Stimulated activated CD8-positive, alpha-beta memory T cell treated with anti-CD3 and anti-CD28 coated beads, Interleukin-2, amount 100 ng/mL, for 1 hour (primary cell): ENCODE data around the gene AFDN.

Source experiments
- DNase-seq, 2 donors: peaks; one replicate each; pipeline ENCODE4 v3.0.0-alpha.2; 2020; ENCODE audit warnings: low read depth in 2 of 2

Gene AFDN

DNA sequence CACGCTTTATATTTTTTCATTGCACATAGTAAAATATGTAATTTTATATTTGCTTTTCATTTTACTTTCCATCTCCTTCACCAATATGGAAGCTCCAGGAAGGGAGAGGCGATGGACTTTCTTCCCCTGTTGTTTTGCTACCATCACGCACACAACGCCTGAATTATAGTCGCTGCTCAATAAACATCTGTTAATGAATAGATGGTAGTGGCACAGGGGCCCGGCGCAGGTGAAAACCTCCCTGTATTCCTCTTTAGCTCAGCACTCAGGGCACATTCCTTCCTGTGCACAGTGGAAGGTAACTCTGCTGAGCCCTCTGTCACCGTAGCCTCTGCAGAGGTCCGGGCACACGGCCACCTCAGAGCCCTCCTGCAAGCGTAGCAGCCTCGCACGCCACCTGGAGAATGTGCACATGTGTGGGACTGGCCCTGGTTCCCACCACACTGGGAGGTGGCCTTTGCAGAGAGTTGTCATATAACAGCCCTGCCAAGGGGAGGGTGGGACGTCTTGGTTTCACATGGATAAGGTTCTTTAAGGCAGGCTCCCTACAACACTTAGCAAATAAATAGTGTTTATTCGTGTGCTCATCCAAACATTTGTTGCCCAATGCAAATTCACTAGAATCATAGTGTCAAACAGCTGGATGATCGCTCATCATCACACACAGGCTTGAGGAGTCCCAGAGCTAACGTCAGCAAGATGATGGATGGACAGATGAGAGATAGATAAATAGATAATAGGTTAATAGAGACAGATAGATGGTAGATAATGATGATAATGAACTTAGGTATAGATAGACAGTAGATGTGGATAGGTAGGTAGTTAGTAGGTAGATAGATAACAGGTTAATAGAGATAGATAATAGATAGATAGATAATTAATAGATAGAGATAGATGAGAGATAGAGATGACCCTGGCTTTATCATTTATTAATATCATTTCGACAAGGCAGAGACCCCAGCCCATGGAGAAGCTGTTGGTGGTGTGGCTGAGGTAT, 32.3 kb upstream of the AFDN start:
- DNase-seq, result no peak

DNA sequence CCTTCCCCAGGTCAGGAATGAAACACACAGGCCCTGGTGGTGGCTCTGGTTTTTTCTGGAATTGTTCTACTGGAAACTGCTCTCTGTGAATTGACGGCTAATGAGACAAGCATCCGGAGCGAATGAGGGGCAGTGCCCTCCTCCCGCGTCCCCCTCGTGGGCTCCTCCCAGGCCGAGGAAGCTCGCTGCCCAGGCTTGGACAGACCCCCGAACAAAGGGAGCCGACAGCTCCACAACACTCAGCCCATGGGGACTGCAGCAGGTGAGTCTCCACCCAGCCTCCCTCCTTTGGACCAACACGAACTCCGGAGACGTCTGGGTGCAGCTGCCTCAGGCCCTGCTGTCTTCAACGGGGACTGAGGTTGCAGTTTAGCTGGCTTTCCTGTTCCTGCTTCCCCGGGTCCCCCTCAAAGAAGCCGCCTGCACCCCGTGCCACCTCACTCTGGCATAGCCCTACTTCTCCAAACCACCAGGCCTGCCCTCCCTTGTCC, 31.3 kb upstream of the AFDN start:
- DNase-seq, result no peak

DNA sequence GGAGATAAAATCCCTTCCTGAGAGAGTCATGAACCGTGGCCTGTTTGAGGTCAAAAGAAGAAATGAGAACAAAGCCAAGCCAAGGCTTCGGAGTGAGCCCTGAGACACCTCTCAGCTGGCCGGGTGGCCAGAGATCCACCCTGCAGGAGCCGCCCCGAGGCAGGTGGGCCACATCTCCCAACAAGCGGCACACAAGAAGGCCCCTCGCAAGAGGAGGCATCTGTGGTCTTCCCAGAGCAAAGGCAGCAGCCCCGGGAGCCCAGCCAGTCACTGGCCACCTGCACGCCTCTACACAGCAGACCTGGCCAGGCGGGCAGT, 30.9 kb upstream of the AFDN start:
- no peak for DNase-seq

- no peak for DNase-seq
Measured at GRCh38 chr6:167796192-167796981, 30.3 kb upstream of the AFDN start.

DNA sequence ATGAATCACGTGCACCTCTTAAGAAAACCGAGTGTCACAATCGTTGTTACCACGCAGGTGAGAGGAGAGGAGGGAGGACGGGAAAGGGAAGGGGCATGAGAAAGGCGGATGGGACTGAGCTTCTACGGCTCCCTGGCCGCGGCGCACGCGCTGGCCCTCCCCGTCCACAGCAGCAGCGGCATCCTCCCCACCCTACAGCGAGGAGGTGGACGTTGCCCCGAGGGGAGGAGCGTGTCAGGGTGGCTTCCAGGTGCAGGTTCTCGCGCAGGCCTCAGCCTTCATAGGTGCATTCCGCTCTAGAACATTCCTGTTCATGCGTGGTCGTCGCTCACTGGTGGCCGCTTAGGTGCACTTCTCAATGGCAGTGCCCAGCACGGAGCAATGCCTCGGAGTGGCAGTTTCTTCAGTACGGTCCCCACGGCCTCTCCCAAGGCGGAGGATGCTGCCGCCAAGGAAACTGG, 29.7 kb upstream of the AFDN start:
- DNase-seq, result no peak

DNA sequence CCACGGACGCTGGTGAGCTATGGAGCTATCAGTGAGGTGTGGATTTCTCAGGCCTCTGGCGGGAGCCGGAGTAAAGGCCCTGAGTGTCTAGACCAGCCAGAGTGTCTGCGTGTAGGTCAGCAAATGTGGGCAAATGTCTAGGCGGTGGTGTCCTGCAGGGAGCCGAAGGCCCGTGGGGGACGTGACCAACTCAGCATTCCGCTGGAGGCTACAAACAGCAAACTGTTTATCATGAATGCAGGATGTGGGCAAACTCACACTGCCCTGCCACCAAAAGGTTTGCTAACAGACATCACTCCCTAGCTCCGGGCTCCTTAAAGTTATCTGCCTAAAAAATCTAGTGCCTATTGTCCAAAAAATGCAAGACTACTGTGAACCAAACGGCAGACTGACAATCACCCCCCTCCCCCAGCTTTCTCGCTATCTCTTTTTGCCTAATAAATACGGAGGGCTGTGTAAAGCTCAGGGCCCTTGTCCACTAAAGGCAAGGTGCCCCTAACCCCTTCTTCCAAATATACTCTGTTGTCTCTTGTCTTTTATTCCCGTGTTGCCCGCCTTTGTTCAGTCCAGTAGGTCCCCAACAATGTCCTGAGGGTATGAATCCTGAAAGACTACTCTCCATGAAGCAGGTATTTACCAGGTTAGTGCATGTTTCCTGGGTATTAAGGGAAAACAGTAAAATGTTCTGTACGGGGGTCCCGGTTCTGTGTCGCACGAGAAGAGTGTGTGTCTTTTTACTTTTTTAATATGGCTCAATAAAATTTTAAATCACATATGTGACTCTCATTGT, 29.0 kb upstream of the AFDN start:
- DNase-seq, result no peak

DNA sequence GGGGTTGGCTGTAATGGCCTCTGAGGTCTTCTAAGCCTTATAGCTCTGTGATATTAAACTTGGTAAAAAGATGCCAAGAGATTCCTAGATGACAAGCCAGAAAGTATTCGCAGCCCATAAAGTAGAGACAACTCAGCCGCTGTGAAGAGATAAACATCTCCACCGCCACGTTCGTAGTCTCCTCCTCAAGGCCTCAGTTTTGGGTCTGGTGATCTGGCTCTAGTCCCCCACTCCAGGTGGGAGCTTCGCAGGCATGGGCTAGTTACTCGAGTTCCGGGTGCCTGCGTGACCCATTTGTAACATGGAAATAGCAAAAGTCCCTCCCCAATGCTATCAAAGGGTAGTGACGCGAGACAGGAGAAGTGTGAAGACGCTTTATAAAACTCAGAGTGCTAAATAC, 28.3 kb upstream of the AFDN start:
- DNase-seq, result no peak

DNA sequence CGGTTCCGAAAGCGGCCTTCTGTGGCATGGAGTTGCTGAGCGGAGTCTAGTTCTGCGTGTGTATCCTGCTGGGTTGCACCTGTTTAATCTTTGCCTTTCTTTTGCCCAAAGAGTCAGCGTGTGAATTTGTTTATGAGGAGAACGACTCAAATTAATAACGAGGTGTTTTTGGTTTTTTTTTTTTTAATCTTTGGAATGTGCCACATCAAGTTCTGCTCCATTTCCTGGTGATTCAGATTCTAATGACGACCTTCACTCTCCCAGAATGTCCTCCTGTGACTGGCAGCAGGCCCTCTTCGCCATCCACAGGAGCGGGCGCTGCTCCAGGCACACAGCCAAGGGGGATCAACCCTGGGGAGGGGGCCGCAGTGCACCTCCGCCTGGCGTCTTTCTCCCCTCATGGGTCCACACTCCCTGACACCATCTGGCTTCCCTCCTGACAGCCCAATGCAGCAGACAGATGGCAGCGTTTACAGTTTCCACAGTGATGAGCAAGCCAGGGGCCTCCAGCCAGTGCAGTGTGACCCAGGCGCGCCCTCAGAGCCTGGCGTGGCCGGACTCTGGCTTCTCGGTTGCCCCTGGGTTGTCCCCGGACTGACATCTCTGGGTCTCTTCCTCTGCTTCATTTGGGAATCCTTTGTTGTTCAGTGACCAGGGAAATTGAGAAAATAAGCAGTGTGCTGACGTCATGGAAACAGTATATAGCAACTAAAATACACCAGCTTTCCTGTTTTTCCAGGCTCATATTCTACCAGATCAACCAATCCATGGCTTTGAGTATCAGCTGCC, 27.5 kb upstream of the AFDN start:
- no peak for DNase-seq

GRCh38 chr6:167800549-167800948, 26.2 kb upstream of the AFDN start:
- DNase-seq, result no peak

- DNase-seq, result no peak
Measured at GRCh38 chr6:167801263-167801662, 25.4 kb upstream of the AFDN start.

- no peak for DNase-seq
Measured at GRCh38 chr6:167802339-167802738, 24.4 kb upstream of the AFDN start.

- no peak for DNase-seq
Measured at GRCh38 chr6:167803816-167804215, 22.9 kb upstream of the AFDN start.

- DNase-seq, result no peak
Measured at GRCh38 chr6:167804281-167805013, 22.3 kb upstream of the AFDN start.

DNA sequence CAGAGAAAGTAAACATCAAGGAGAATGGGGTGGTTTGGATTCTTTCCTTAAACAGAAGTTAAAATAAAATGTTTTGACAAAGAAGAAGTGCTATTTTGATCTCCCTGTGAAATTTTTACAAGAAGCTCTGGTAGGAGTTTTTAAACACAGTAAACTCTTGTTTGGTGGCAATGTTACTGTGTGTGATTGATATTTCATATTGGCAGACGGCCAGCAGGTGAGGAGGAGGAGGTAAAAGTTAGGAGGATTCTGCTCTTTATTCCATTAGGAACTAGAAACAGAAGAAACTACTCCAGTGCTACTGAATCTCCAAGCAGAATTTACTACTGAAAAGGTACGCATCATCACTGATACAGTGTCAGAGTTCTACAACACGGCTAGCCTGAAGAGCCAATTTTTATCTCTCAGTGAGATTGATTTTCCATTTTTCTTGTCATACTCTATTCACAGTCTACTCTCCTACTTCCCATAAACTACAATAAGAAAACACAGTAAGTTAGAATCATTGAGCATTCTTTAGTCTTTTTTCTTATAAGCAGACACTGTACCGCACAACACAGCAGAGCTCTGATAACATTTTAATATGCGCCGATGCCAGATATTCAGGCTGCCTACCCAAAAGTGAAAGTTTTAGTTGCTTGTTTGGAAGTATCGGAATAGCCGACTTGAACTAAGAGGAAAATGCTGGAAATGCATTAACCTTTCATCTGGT, 21.2 kb upstream of the AFDN start:
- DNase-seq, result no peak

- DNase-seq, result no peak
Measured at GRCh38 chr6:167806061-167806700, 20.5 kb upstream of the AFDN start.

DNA sequence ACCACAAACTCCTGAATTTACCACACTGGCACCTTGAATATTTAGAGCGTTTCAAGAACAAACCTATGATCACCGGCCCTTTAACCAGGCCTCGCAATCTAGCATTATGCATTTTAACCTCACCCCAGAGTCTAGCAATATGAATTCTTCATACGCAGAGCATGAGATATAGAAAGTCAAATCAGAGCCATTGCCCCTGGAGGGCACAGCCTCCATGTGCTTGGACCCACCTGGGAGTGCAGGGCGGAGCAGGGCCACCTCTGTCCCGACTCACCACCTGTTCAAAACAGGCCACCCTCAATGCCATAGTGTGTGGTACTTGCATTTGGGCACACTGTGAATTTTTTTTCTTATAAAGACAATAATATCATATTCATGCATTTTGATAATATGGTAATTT, 19.5 kb upstream of the AFDN start:
- no peak for DNase-seq

- no peak for DNase-seq
Measured at GRCh38 chr6:167807756-167808155, 19.0 kb upstream of the AFDN start.

GRCh38 chr6:167811040-167811439, 15.7 kb upstream of the AFDN start:
- DNase-seq, result no peak

- DNase-seq, result no peak
Measured at GRCh38 chr6:167811442-167812087, 15.1 kb upstream of the AFDN start.
